Tibial nerve (tissue), 3 donors: ENCODE data around the gene ERFL.

Experiments
- CTCF ChIP-seq, 5 experiments: fragments of 200-600 bp in 3 of 5; fragments of 450-650 bp in 2 of 5; sonication (generic) in 3 of 5; IDR thresholded peaks; one replicate each; pipeline ENCODE4 v1.5.1; 2016 to 2019; ENCODE audit warnings: antibody characterized with exemption in 5 of 5, mild to moderate bottlenecking in 3 of 5, moderate library complexity in 2 of 5
- POLR2A ChIP-seq, 2 donors: fragments of 450-650 bp; IDR thresholded peaks; one replicate each; pipeline ENCODE4 v1.6.1; 2017; ENCODE audit warnings: antibody characterized with exemption in 2 of 2, mild to moderate bottlenecking in 2 of 2, moderate library complexity in 2 of 2

DNA sequence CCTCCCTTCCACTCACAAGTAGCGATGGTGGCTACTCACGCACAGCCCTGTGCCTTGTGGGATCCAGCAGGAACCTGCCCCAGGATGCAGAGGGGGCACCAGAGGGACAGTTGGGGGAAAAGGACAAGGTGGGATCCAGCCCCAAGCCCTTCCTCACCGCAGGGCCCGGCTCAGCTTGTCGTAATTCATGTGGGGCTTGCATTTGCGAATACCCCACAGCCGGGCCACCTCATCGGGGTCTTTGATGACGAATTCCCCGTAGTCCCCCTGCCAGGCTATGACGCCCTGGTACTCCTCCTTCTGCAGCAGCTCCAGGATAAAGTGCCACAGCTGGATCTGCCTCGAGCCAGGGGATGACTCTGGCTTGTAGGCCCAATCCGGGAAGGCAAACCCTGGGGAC is 18.5 kb downstream of the ERFL start:
- no peak for TF ChIP-seq POLR2A (IDR thresholded peaks at IDR 0.05)
- TF ChIP-seq CTCF (IDR thresholded peaks at IDR 0.05): no peak
